ENCODE results near the gene GFAP.

GFAP gene

GRCh38 chr17:44878627-44879221 is 36.6 kb downstream of the GFAP start:
- peak; percentile 48 for TF ChIP-seq CTCF (IDR thresholded peaks at IDR 0.05)
- no peaks in the 10 kb centered on the region for H3K9me3 ChIP-seq (ENCODE audit: control insufficient read depth, low read length)
- no peak overlapping the region for H3K4me3 ChIP-seq (ENCODE audit: low read depth, low read length)
- no peaks in the 10 kb centered on the region for H3K36me3 ChIP-seq (ENCODE audit: control insufficient read depth, insufficient read depth, low read length)
- no peak overlapping the region for H3K4me2 ChIP-seq (ENCODE audit: low read length)
- H3K4me1 ChIP-seq = no peaks in the 10 kb centered on the region
- no peak overlapping the region for H3K27ac ChIP-seq
- H3K79me2 ChIP-seq = no peaks in the 10 kb centered on the region
- H2AFZ ChIP-seq = no peak overlapping the region
- H3K27me3 ChIP-seq (ENCODE audit: control insufficient read depth, insufficient read depth, low read length) = no peaks in the 10 kb centered on the region
- H3K9ac ChIP-seq = no peak overlapping the region

- no peaks in the 10 kb centered on the region for H3K9me3 ChIP-seq (ENCODE audit: control insufficient read depth, low read length)
- H3K4me3 ChIP-seq (ENCODE audit: low read depth, low read length) = no peak overlapping the region
- no peak for TF ChIP-seq CTCF (IDR thresholded peaks at IDR 0.05)
- H3K9ac ChIP-seq = no peak overlapping the region
- H3K79me2 ChIP-seq = no peaks in the 10 kb centered on the region
- no peaks in the 10 kb centered on the region for H3K27me3 ChIP-seq (ENCODE audit: control insufficient read depth, insufficient read depth, low read length)
- no peaks in the 10 kb centered on the region for H3K36me3 ChIP-seq (ENCODE audit: control insufficient read depth, insufficient read depth, low read length)
- H3K4me2 ChIP-seq (ENCODE audit: low read length) = no peak overlapping the region
- no peak overlapping the region for H2AFZ ChIP-seq
- no peak overlapping the region for H3K27ac ChIP-seq
- H3K4me1 ChIP-seq = no peaks in the 10 kb centered on the region
These were observed 38.2 kb downstream of the GFAP start for GRCh38 chr17:44877121-44877520.

- no peak overlapping the region for H3K4me3 ChIP-seq (ENCODE audit: low read depth, low read length)
- H3K4me2 ChIP-seq (ENCODE audit: low read length) = no peak overlapping the region
- no peaks in the 10 kb centered on the region for H3K79me2 ChIP-seq
- no peaks in the 10 kb centered on the region for H3K27me3 ChIP-seq (ENCODE audit: control insufficient read depth, insufficient read depth, low read length)
- H3K4me1 ChIP-seq = no peaks in the 10 kb centered on the region
- no peak for TF ChIP-seq CTCF (IDR thresholded peaks at IDR 0.05)
- no peak overlapping the region for H3K9ac ChIP-seq
- no peaks in the 10 kb centered on the region for H3K9me3 ChIP-seq (ENCODE audit: control insufficient read depth, low read length)
- H3K27ac ChIP-seq = no peak overlapping the region
- no peaks in the 10 kb centered on the region for H3K36me3 ChIP-seq (ENCODE audit: control insufficient read depth, insufficient read depth, low read length)
- H2AFZ ChIP-seq = no peak overlapping the region
These were observed 39.5 kb downstream of the GFAP start for GRCh38 chr17:44875761-44876160.

- no peaks in the 10 kb centered on the region for H3K4me1 ChIP-seq
- H3K4me2 ChIP-seq (ENCODE audit: low read length) = no peak overlapping the region
- H2AFZ ChIP-seq = no peak overlapping the region
- no peak overlapping the region for H3K4me3 ChIP-seq (ENCODE audit: low read depth, low read length)
- H3K9ac ChIP-seq = no peak overlapping the region
- H3K9me3 ChIP-seq (ENCODE audit: control insufficient read depth, low read length) = no peaks in the 10 kb centered on the region
- no peak for TF ChIP-seq CTCF (IDR thresholded peaks at IDR 0.05)
- no peaks in the 10 kb centered on the region for H3K36me3 ChIP-seq (ENCODE audit: control insufficient read depth, insufficient read depth, low read length)
- no peaks in the 10 kb centered on the region for H3K79me2 ChIP-seq
- no peaks in the 10 kb centered on the region for H3K27me3 ChIP-seq (ENCODE audit: control insufficient read depth, insufficient read depth, low read length)
- no peak overlapping the region for H3K27ac ChIP-seq
These were observed 43.0 kb downstream of the GFAP start for GRCh38 chr17:44872131-44872768.

GRCh38 chr17:44871556-44871955 is 43.7 kb downstream of the GFAP start:
- Histone ChIP-seq H2AFZ (no peak overlapping the region), H3K9me3 (ENCODE audit: control insufficient read depth, low read length) (no peaks in the 10 kb centered on the region), H3K36me3 (ENCODE audit: control insufficient read depth, insufficient read depth, low read length) (no peaks in the 10 kb centered on the region), H3K9ac (no peak overlapping the region), H3K27ac (no peak overlapping the region), H3K27me3 (ENCODE audit: control insufficient read depth, insufficient read depth, low read length) (no peaks in the 10 kb centered on the region), H3K4me3 (ENCODE audit: low read depth, low read length) (no peak overlapping the region), H3K4me1 (no peaks in the 10 kb centered on the region), H3K79me2 (no peaks in the 10 kb centered on the region), H3K4me2 (ENCODE audit: low read length) (no peak overlapping the region)
- no peak for TF ChIP-seq CTCF (IDR thresholded peaks at IDR 0.05)
